HFFc6 (cell line): ENCODE data around the gene SHISA6. TPM values are rescaled to one million over a fixed set of nuclear protein-coding genes. Genes with fewer than 3 reads are reported as not detected.
A peak's percentile ranks its signal among the peaks of the same experiment; 100 is the strongest.

Source experiments
- DNase-seq: peaks from one replicate; pipeline ENCODE4 v3.0.0-alpha.2; 2018
- H3K27ac Mint-ChIP-seq: 2 replicates; pipeline ENCODE4 v1.8.0; 2020; ENCODE audit warnings: mild to moderate bottlenecking, mixed read lengths
- H3K27me3 Mint-ChIP-seq: 2 replicates; pipeline ENCODE4 v1.8.0; 2021; ENCODE audit warnings: mild to moderate bottlenecking, moderate library complexity, mixed read lengths; ENCODE audit not compliant: insufficient read depth
- H3K36me3 Mint-ChIP-seq: 2 replicates; pipeline ENCODE4 v1.8.0; 2021; ENCODE audit warnings: low read depth, mixed read lengths
- H3K4me1 Mint-ChIP-seq: 2 replicates; pipeline ENCODE4 v1.8.0; 2020; ENCODE audit warnings: low read depth, mixed read lengths
- H3K4me3 Mint-ChIP-seq: 2 replicates; pipeline ENCODE4 v1.8.0; 2020; ENCODE audit warnings: mild to moderate bottlenecking, moderate library complexity, mixed read lengths
- H3K9me3 Mint-ChIP-seq: 2 replicates; pipeline ENCODE4 v1.8.0; 2020; ENCODE audit warnings: mild to moderate bottlenecking, mixed read lengths
- CTCF ChIP-seq: fragments of 200-600 bp; sonication (generic); IDR thresholded peaks from 2 replicates; pipeline ENCODE4 v1.5.0; 2021; ENCODE audit warnings: antibody characterized with exemption, mild to moderate bottlenecking
- total RNA-seq, 6 experiments: library from RNA; stranded (reverse); fragmentation: NEBNext Ultra II Directional; extraction: Animal tissue kit (Norgen Biotek cat#: 25700); gene quantifications; 2 replicates in 1 of 6; 3 replicates in 5 of 6; pipeline ENCODE4 v1.2.3, GENCODE V29; 2021

The SHISA6 gene
- total RNA-seq, 6 experiments from 2014 or later, result not detected

- no peak for DNase-seq
- Mint-ChIP-seq H3K36me3 (no peaks in the 10 kb centered on the region), H3K27me3 (no peaks in the 10 kb centered on the region), H3K4me3 (no peak overlapping the region), H3K27ac (no peak overlapping the region), H3K4me1 (no peaks in the 10 kb centered on the region), H3K9me3 (peaks cover 53% of the 10 kb centered on the region)
- TF ChIP-seq CTCF, result no peak
Observed at GRCh38 chr17:11292491-11292890, 51.5 kb downstream of the SHISA6 start.

GRCh38 chr17:11293480-11293879 is 52.5 kb downstream of the SHISA6 start:
- no peak for DNase-seq
- no peaks in the 10 kb centered on the region for H3K27me3 Mint-ChIP-seq
- peaks cover 53% of the 10 kb centered on the region for H3K9me3 Mint-ChIP-seq
- no peaks in the 10 kb centered on the region for H3K4me1 Mint-ChIP-seq
- no peak overlapping the region for H3K27ac Mint-ChIP-seq
- H3K4me3 Mint-ChIP-seq, result no peak overlapping the region
- TF ChIP-seq CTCF, result no peak
- no peaks in the 10 kb centered on the region for H3K36me3 Mint-ChIP-seq

- H3K9me3 Mint-ChIP-seq, result peaks cover 53% of the 10 kb centered on the region
- DNase-seq, result no peak
- no peak overlapping the region for H3K4me3 Mint-ChIP-seq
- no peak overlapping the region for H3K27ac Mint-ChIP-seq
- H3K27me3 Mint-ChIP-seq, result no peaks in the 10 kb centered on the region
- TF ChIP-seq CTCF, result no peak
- H3K36me3 Mint-ChIP-seq, result no peaks in the 10 kb centered on the region
- no peaks in the 10 kb centered on the region for H3K4me1 Mint-ChIP-seq
Observed at GRCh38 chr17:11294826-11295225, 53.8 kb downstream of the SHISA6 start.

- Mint-ChIP-seq H3K36me3 (no peaks in the 10 kb centered on the region), H3K4me3 (no peak overlapping the region), H3K27me3 (no peaks in the 10 kb centered on the region; the same call in 1 of the 2 replicates), H3K9me3 (peaks cover 57% of the 10 kb centered on the region), H3K27ac (no peak overlapping the region), H3K4me1 (no peaks in the 10 kb centered on the region)
- no peak for DNase-seq
- TF ChIP-seq CTCF, result peak; percentile 55; the same call in 1 of the 2 replicates
Observed at GRCh38 chr17:11296994-11297393, 56.0 kb downstream of the SHISA6 start.

- Mint-ChIP-seq H3K4me1 (no peaks in the 10 kb centered on the region), H3K27me3 (no peaks in the 10 kb centered on the region; the same call in 1 of the 2 replicates)
- no peak for TF ChIP-seq CTCF
Observed at GRCh38 chr17:11298401-11298800, 57.4 kb downstream of the SHISA6 start.

GRCh38 chr17:11300201-11300600 is 59.2 kb downstream of the SHISA6 start:
- no peak for TF ChIP-seq CTCF
- no peak for DNase-seq
- peaks cover 38% of the 10 kb centered on the region for H3K9me3 Mint-ChIP-seq
- peaks cover 3% of the 10 kb centered on the region; the same call in 1 of the 2 replicates for H3K36me3 Mint-ChIP-seq
- no peaks in the 10 kb centered on the region; the same call in none of the 2 replicates for H3K27me3 Mint-ChIP-seq
- H3K4me3 Mint-ChIP-seq, result no peak overlapping the region
- no peaks in the 10 kb centered on the region for H3K4me1 Mint-ChIP-seq
- no peak overlapping the region for H3K27ac Mint-ChIP-seq

More at GRCh38 chr17:11298401-11298800, 57.4 kb downstream of the SHISA6 start:
- H3K36me3 Mint-ChIP-seq, result no peaks in the 10 kb centered on the region
- no peak overlapping the region for H3K27ac Mint-ChIP-seq
- no peak for DNase-seq
- peaks cover 49% of the 10 kb centered on the region for H3K9me3 Mint-ChIP-seq
- H3K4me3 Mint-ChIP-seq, result no peak overlapping the region
